Keratinocyte (primary cell): ENCODE results near the gene SLC37A1. TPM values are rescaled to one million over a fixed set of nuclear protein-coding genes. Genes with fewer than 3 reads are reported as not detected.

Experiments used
- DNase-seq: peaks from one replicate; pipeline ENCODE4 v3.0.0-alpha.2; 2011; ENCODE audit warnings: low read depth, missing footprints, low spot score
- FAIRE-seq: peaks from 2 replicates; lab custom pipeline; 2011; peaks lifted over from hg19 to GRCh38; lab: Jason Lieb, UNC
- H2AFZ ChIP-seq: 2 replicates; pipeline ENCODE4 v1.6.0; 2012; ENCODE audit warnings: low read length, control low read depth, inconsistent platforms; ENCODE audit not compliant: control insufficient read depth
- H3K27ac ChIP-seq: 2 replicates; pipeline ENCODE4 v1.5.1; 2011; ENCODE audit warnings: low read length; ENCODE audit not compliant: control insufficient read depth, insufficient read depth
- H3K27me3 ChIP-seq: 3 replicates; pipeline ENCODE4 v1.6.0; 2011; ENCODE audit warnings: low read length; ENCODE audit not compliant: control insufficient read depth, insufficient read depth; ENCODE audit errors: extremely low read depth
- H3K36me3 ChIP-seq, 2 experiments: 2 replicates in 1 of 2; 3 replicates in 1 of 2; pipeline ENCODE4 v1.5.1; 2011; ENCODE audit warnings: low read length in 2 of 2, mild to moderate bottlenecking in 1 of 2; ENCODE audit not compliant: control insufficient read depth in 2 of 2, insufficient read depth in 2 of 2; ENCODE audit errors: extremely low read depth in 1 of 2
- H3K4me1 ChIP-seq: 3 replicates; pipeline ENCODE4 v1.5.1; 2011; ENCODE audit warnings: low read length; ENCODE audit not compliant: control insufficient read depth, insufficient read depth; ENCODE audit errors: extremely low read depth
- H3K4me2 ChIP-seq: 3 replicates; pipeline ENCODE4 v1.6.0; 2011; ENCODE audit warnings: low read depth, low read length; ENCODE audit not compliant: control insufficient read depth, insufficient read depth; ENCODE audit errors: extremely low read depth
- H3K4me3 ChIP-seq, 3 experiments: fragments of 200-600 bp in 1 of 3; sonication (generic) in 1 of 3; 2 replicates in 2 of 3; 3 replicates in 1 of 3; pipeline ENCODE4 v1.5.1; 2011 to 2016; ENCODE audit warnings: low read length in 3 of 3, mild to moderate bottlenecking in 3 of 3, control low read depth in 2 of 3, inconsistent platforms in 1 of 3, low read depth in 1 of 3, mixed read lengths in 1 of 3, mixed run types in 1 of 3, moderate library complexity in 1 of 3; ENCODE audit not compliant: control insufficient read depth in 2 of 3, insufficient read depth in 2 of 3; ENCODE audit errors: extremely low read depth in 1 of 3
- H3K79me2 ChIP-seq: 2 replicates; pipeline ENCODE4 v1.6.0; 2012; ENCODE audit warnings: low read length; ENCODE audit not compliant: control insufficient read depth, insufficient read depth
- H3K9ac ChIP-seq: 3 replicates; pipeline ENCODE4 v1.6.0; 2011; ENCODE audit warnings: low read length; ENCODE audit not compliant: control insufficient read depth, insufficient read depth; ENCODE audit errors: extremely low read depth
- H3K9me1 ChIP-seq: 3 replicates; pipeline ENCODE4 v1.6.0; 2011; ENCODE audit warnings: low read length; ENCODE audit not compliant: control insufficient read depth, insufficient read depth; ENCODE audit errors: extremely low read depth
- H3K9me3 ChIP-seq: 2 replicates; pipeline ENCODE4 v1.5.1; 2012; ENCODE audit warnings: low read depth, low read length; ENCODE audit not compliant: control insufficient read depth
- H4K20me1 ChIP-seq: 3 replicates; pipeline ENCODE4 v1.6.0; 2011; ENCODE audit warnings: low read length; ENCODE audit not compliant: control insufficient read depth, insufficient read depth; ENCODE audit errors: extremely low read depth
- CTCF ChIP-seq, 3 experiments: IDR thresholded peaks in 1 of 3; conservative IDR thresholded peaks in 1 of 3; optimal IDR thresholded peaks in 1 of 3; 2 replicates in 2 of 3; 3 replicates in 1 of 3; pipeline versions ENCODE3 to v1.5.1; 2011; ENCODE audit warnings: low read length in 3 of 3, mild to moderate bottlenecking in 3 of 3, moderate library complexity in 2 of 3, control low read depth in 1 of 3, inconsistent platforms in 1 of 3; ENCODE audit not compliant: insufficient read depth in 2 of 3; ENCODE audit errors: extremely low read depth in 1 of 3
- EZH2 ChIP-seq: IDR thresholded peaks from one replicate; pipeline ENCODE4 v1.6.1; 2012; ENCODE audit warnings: inconsistent platforms, mild to moderate bottlenecking, low read length, moderate library complexity
- dilution Hi-C: fragments of 300-500 bp; cut with MboI; formaldehyde crosslinking; loops from one replicate; pipeline ENCODE4 v1.7.0; 2020; ENCODE audit warnings: low sequenced_read_pairs; ENCODE audit not compliant: extremely low pct_ligation_motif_present
- polyA plus RNA-seq, 5 experiments: library from polyadenylated mRNA; depleted of rRNA in 3 of 5; stranded (reverse) in 3 of 5; stranded (forward) in 1 of 5; unstranded in 1 of 5; fragments of >200 nt; gene quantifications; 1 replicate in 1 of 5; 2 replicates in 3 of 5; 3 replicates in 1 of 5; pipeline versions ENCODE4 v1.2.1 to v1.2.3, GENCODE V29; 2011 to 2012; ENCODE audit warnings: missing spikeins in 2 of 5, low read depth in 1 of 5, low replicate concordance in 1 of 5

Gene SLC37A1
- polyA plus RNA-seq, 1 donor (not counting 4 experiments of a cell fraction or from before 2014, with no cell fraction given): 4.1 TPM

- FAIRE-seq (no peak), DNase-seq (no peak)
- Histone ChIP-seq H3K4me2 (no peak overlapping the region), H3K27ac (no peak overlapping the region), H3K4me3 (no peak overlapping the region), H3K36me3 (peaks cover 0 to 9% of the 10 kb centered on the region in 2 experiments), H3K9me1 (no peaks in the 10 kb centered on the region), H3K27me3 (no peaks in the 10 kb centered on the region), H3K4me1 (no peaks in the 10 kb centered on the region), H3K79me2 (no peaks in the 10 kb centered on the region), H3K9ac (no peak overlapping the region), H4K20me1 (peaks cover 3% of the 10 kb centered on the region), H3K9me3 (no peaks in the 10 kb centered on the region), H2AFZ (no peak overlapping the region)
- dilution Hi-C loops: no loop called here
- TF ChIP-seq EZH2 (no peak), CTCF (optimal IDR thresholded peaks at IDR 0.05 in 1 of 3, IDR thresholded peaks at IDR 0.05 in 1 of 3, conservative IDR thresholded peaks at IDR 0.05 in 1 of 3; ENCODE audit: extremely low read depth in 1 of 3, insufficient read depth in 2 of 3, low read length in 3 of 3) (no peak)
These were observed 28.9 kb downstream of the SLC37A1 start for GRCh38 chr21:42542596-42542995.

GRCh38 chr21:42543106-42543847 is 29.6 kb downstream of the SLC37A1 start:
- H3K4me2 ChIP-seq: no peak overlapping the region
- H3K27ac ChIP-seq: no peak overlapping the region
- no peaks in the 10 kb centered on the region for H3K4me1 ChIP-seq
- H3K36me3 ChIP-seq: peaks cover 0 to 9% of the 10 kb centered on the region in 2 experiments
- H3K27me3 ChIP-seq: no peaks in the 10 kb centered on the region
- FAIRE-seq: no peak
- H3K9ac ChIP-seq: no peak overlapping the region
- H3K9me1 ChIP-seq: no peaks in the 10 kb centered on the region
- TF ChIP-seq CTCF (optimal IDR thresholded peaks at IDR 0.05 in 1 of 3, IDR thresholded peaks at IDR 0.05 in 1 of 3, conservative IDR thresholded peaks at IDR 0.05 in 1 of 3; ENCODE audit: extremely low read depth in 1 of 3, insufficient read depth in 2 of 3, low read length in 3 of 3): no peak
- no peak for TF ChIP-seq EZH2
- no peak overlapping the region for H3K4me3 ChIP-seq
- no peak for DNase-seq
- no peak overlapping the region for H2AFZ ChIP-seq
- dilution Hi-C loops: no loop called here
- peaks cover 3% of the 10 kb centered on the region for H4K20me1 ChIP-seq
- no peaks in the 10 kb centered on the region for H3K9me3 ChIP-seq
- no peaks in the 10 kb centered on the region for H3K79me2 ChIP-seq
